GM18498 (cell line): ENCODE data around the gene BEGAIN.

ENCODE experiments used
- ATAC-seq: cut with Tn5 transposase; IDR thresholded peaks from one replicate; pipeline ENCODE4 v1.9.1; 2021; ENCODE audit warnings: mild to moderate bottlenecking, moderate library complexity; ENCODE audit not compliant: unreplicated experiment

BEGAIN gene

GRCh38 chr14:100615736-100616695 lies 28.8 kb upstream of the BEGAIN start:
- ATAC-seq, result no peak

- ATAC-seq, result no peak
These were observed 27.6 kb upstream of the BEGAIN start for GRCh38 chr14:100614803-100615202.

GRCh38 chr14:100612986-100613385 lies 25.8 kb upstream of the BEGAIN start:
- ATAC-seq, result no peak

- ATAC-seq, result no peak
These were observed 24.7 kb upstream of the BEGAIN start for GRCh38 chr14:100611811-100612480.

- no peak for ATAC-seq
These were observed 23.4 kb upstream of the BEGAIN start for GRCh38 chr14:100610511-100611217.

GRCh38 chr14:100609941-100610391 lies 22.7 kb upstream of the BEGAIN start:
- ATAC-seq, result no peak

- ATAC-seq, result no peak
These were observed 22.2 kb upstream of the BEGAIN start for GRCh38 chr14:100609331-100609870.

- ATAC-seq, result no peak
These were observed 21.5 kb upstream of the BEGAIN start for GRCh38 chr14:100608586-100609330.

- no peak for ATAC-seq
These were observed 20.8 kb upstream of the BEGAIN start for GRCh38 chr14:100608064-100608463.

GRCh38 chr14:100607611-100607956 lies 20.4 kb upstream of the BEGAIN start:
- no peak for ATAC-seq

- no peak for ATAC-seq
These were observed 19.7 kb upstream of the BEGAIN start for GRCh38 chr14:100606687-100607610.

- no peak for ATAC-seq
These were observed 18.8 kb upstream of the BEGAIN start for GRCh38 chr14:100605706-100606686.

GRCh38 chr14:100605230-100605629 lies 18.0 kb upstream of the BEGAIN start:
- no peak for ATAC-seq

- ATAC-seq, result no peak
These were observed 17.5 kb upstream of the BEGAIN start for GRCh38 chr14:100604709-100605108.

GRCh38 chr14:100604121-100604501 lies 16.9 kb upstream of the BEGAIN start:
- no peak for ATAC-seq

GRCh38 chr14:100603341-100604120 lies 16.3 kb upstream of the BEGAIN start:
- no peak for ATAC-seq

GRCh38 chr14:100602621-100603230 lies 15.5 kb upstream of the BEGAIN start:
- ATAC-seq, result no peak
